K562 (cell line): Measurements from ENCODE around the gene KCNF1. TPM values are rescaled to one million over a fixed set of nuclear protein-coding genes. Genes with fewer than 3 reads are reported as not detected.

Experiments used
- ATAC-seq: fragments of 200-7000 bp; cut with Tn5 transposase; 3 replicates; pipeline ENCODE4 v1.9.1; 2020; ENCODE audit warnings: moderate library complexity
- BruUV-seq: library from RNA; stranded (reverse); fragments of 400-500 nt; replicated peaks from 2 replicates; lab custom pipeline; 2021; lab: Mats Ljungman, UMichigan
- CTCF ChIA-PET: fragments of 300-600 bp; formaldehyde crosslinking; extraction: SDS; loops from one replicate; lab custom pipeline; 2021; ENCODE audit warnings: low intra/inter-chr PET ratio; lab: Yijun Ruan, JAX
- POLR2A ChIA-PET: fragments of 300-600, 350-650 bp; sonication (Branson Sonifier 250); formaldehyde crosslinking; extraction: SDS; loops from one replicate; lab custom pipeline; 2021; ENCODE audit warnings: antibody characterized with exemption, inconsistent platforms; lab: Yijun Ruan, JAX
- DNase-seq, 4 experiments: peaks; one replicate each; pipeline versions ENCODE4 v3.0.0 to v3.0.0-alpha.2; 2011 to 2018; ENCODE audit warnings: low spot score in 3 of 4, mixed read lengths in 3 of 4; ENCODE audit errors: extremely low read depth in 1 of 4
- FAIRE-seq: peaks from 2 replicates; lab custom pipeline; 2011; peaks lifted over from hg19 to GRCh38; lab: Jason Lieb, UNC
- H2AFZ ChIP-seq: 2 replicates; pipeline ENCODE4 v1.6.0; 2011; ENCODE audit warnings: low read depth, low read length, control low read depth, inconsistent platforms
- H3K27ac ChIP-seq: fragments of 200-600 bp; 3 replicates; pipeline ENCODE4 v1.8.0; 2011; ENCODE audit warnings: low read depth, mild to moderate bottlenecking, control low read depth, inconsistent platforms, low read length, moderate library complexity, mixed read lengths; ENCODE audit errors: extremely low read depth
- H3K27me3 ChIP-seq, 2 experiments: fragments of 300-600 bp in 1 of 2; 2 replicates in 1 of 2; 3 replicates in 1 of 2; pipeline versions ENCODE4 v1.6.0 to v1.8.0; 2011; ENCODE audit warnings: inconsistent platforms in 2 of 2, low read length in 2 of 2, mild to moderate bottlenecking in 1 of 2, mixed read lengths in 1 of 2, moderate library complexity in 1 of 2; ENCODE audit not compliant: control insufficient read depth in 2 of 2, insufficient read depth in 2 of 2
- H3K36me3 ChIP-seq: fragments of 300-600 bp; 3 replicates; pipeline ENCODE4 v1.8.0; 2011; ENCODE audit warnings: mild to moderate bottlenecking, low read length, inconsistent platforms; ENCODE audit not compliant: control insufficient read depth, insufficient read depth
- H3K4me1 ChIP-seq, 2 experiments: fragments of 200-600 bp in 1 of 2; replicated peaks in 1 of 2; 2 replicates in 1 of 2; 3 replicates in 1 of 2; pipeline versions ENCODE4 v1.5.1 to v1.8.0; 2011; ENCODE audit warnings: inconsistent platforms in 2 of 2, low read length in 2 of 2, mild to moderate bottlenecking in 1 of 2, mixed read lengths in 1 of 2, moderate library complexity in 1 of 2; ENCODE audit not compliant: control insufficient read depth in 2 of 2, insufficient read depth in 2 of 2
- H3K4me2 ChIP-seq: 2 replicates; pipeline ENCODE4 v1.6.1; 2011; ENCODE audit warnings: low read length, control low read depth, inconsistent platforms, mixed read lengths; ENCODE audit not compliant: insufficient read depth
- H3K4me3 ChIP-seq: fragments of 200-600 bp; sonication (generic), shearing (Covaris generic); 2 replicates; pipeline ENCODE4 v1.5.1; 2016; ENCODE audit warnings: control low read depth, inconsistent platforms
- H3K79me2 ChIP-seq: fragments of 200-600 bp; 3 replicates; pipeline ENCODE4 v1.8.0; 2011; ENCODE audit warnings: low read length, inconsistent platforms; ENCODE audit not compliant: control insufficient read depth, insufficient read depth
- H3K9ac ChIP-seq, 2 experiments: 2 replicates each; pipeline versions ENCODE4 v1.6.0 to v1.6.1; 2011; ENCODE audit warnings: low read depth in 2 of 2, low read length in 2 of 2, control low read depth in 1 of 2, inconsistent platforms in 1 of 2, mild to moderate bottlenecking in 1 of 2, mixed read lengths in 1 of 2; ENCODE audit not compliant: insufficient read depth in 1 of 2
- H3K9me1 ChIP-seq: one replicate; pipeline ENCODE4 v1.6.0; 2011; ENCODE audit warnings: inconsistent platforms, mild to moderate bottlenecking, low read length, moderate library complexity; ENCODE audit not compliant: control insufficient read depth, insufficient read depth
- H3K9me3 ChIP-seq: replicated peaks from 2 replicates; pipeline ENCODE4 v1.5.1; 2011; ENCODE audit warnings: low read depth, low read length, inconsistent platforms; ENCODE audit not compliant: control insufficient read depth, insufficient read depth
- H4K20me1 ChIP-seq: replicated peaks from 2 replicates; pipeline ENCODE4 v1.6.1; 2011; ENCODE audit warnings: low read length, inconsistent platforms, mixed read lengths; ENCODE audit not compliant: control insufficient read depth, insufficient read depth
- CEBPG ChIP-seq, 3 experiments: fragments of 200-800 bp in 1 of 3; sonication (Bioruptor generic) in 1 of 3; sonication (generic) in 1 of 3; formaldehyde crosslinking in 1 of 3; IDR thresholded peaks in 2 of 3; conservative IDR thresholded peaks in 1 of 3; 2 replicates each; pipeline versions ENCODE4 v1.6.1 to v1.8.0; 2016 to 2022; ENCODE audit warnings: missing compliant biosample characterization in 2 of 3, missing genetic modification characterization in 2 of 3, mild to moderate bottlenecking in 1 of 3, missing genetic modification reagents in 1 of 3
- ESRRA ChIP-seq: fragments of 450-650 bp; IDR thresholded peaks from 2 replicates; pipeline ENCODE4 v1.6.1; 2014; ENCODE audit warnings: low read depth, mild to moderate bottlenecking, moderate library complexity, borderline replicate concordance
- ETS2 ChIP-seq: IDR thresholded peaks from 2 replicates; pipeline ENCODE4 v1.6.1; 2016; ENCODE audit warnings: borderline replicate concordance, missing genetic modification characterization, mild to moderate bottlenecking, moderate library complexity, missing compliant biosample characterization; ENCODE audit not compliant: poor library complexity, severe bottlenecking
- WGBS: fragments of 100-300 bp; shearing (Covaris generic); methylation state at CpG from one replicate; pipeline ENCODE4 v1.1.6; 2016; ENCODE audit warnings: low coverage, mixed read lengths; ENCODE audit not compliant: insufficient coverage; ENCODE audit errors: missing lambda C conversion rate; 5-methylcytosine and 5-hydroxymethylcytosine counted together
- in situ Hi-C: fragments of 300-500 bp; cut with MboI; formaldehyde crosslinking; loops from 4 replicates; pipeline ENCODE4 v1.15.0; 2018; ENCODE audit warnings: inconsistent platforms, mixed read lengths
- intact Hi-C: fragments of 100-400 bp; cut with micrococcal nuclease; formaldehyde crosslinking; loops from 2 replicates; pipeline ENCODE4 v1.14.2; 2022
- polyA plus RNA-seq, 8 experiments: library from polyadenylated mRNA; depleted of rRNA in 4 of 8; stranded (reverse) in 5 of 8; unstranded in 3 of 8; fragments of >200 nt; fragmentation: Nextera tagmentation in 2 of 8; fragmentation: Illumina TruSeq in 1 of 8; extraction: Ambion mirVana in 2 of 8; extraction: Trizol in 1 of 8; gene quantifications; 2 replicates each; pipeline versions ENCODE4 v1.2.1 to v1.2.3, GENCODE V29; 2011 to 2014; ENCODE audit warnings: inconsistent platforms in 1 of 8, missing spikeins in 1 of 8
- total RNA-seq, 7 experiments: library from RNA; depleted of rRNA in 6 of 7; stranded (reverse); fragments of >200 nt in 6 of 7; fragmentation: Illumina TruSeq in 2 of 7; extraction: Trizol in 2 of 7; gene quantifications; 2 replicates each; pipeline versions ENCODE4 v1.2.1 to v1.2.3, GENCODE V29; 2011 to 2021; ENCODE audit warnings: low replicate concordance in 1 of 7

KCNF1 gene
- total and polyA plus RNA-seq, 9 of the 15 experiments (the other 6 are each of a cell fraction or from before 2014, with no cell fraction given): not detected

DNA sequence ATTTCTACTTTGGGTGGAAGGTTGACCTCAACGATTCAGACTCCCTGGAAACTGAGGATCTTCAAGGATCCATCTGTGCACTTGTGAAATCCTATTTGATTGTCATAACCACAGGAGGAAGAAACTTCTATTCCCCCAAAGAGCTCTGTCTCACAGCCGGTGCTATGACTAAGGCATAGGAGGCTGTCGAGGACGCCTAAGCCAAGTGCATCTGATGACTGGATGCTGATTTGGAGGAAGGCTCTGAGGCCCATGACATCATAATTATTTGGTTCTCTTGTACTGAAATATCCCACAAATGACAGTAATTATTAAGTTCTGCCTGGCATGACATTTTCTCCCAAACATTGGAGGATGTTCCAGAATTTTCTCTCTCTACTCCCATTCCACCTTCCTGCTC, 13.8 kb upstream of the KCNF1 start:
- no peak overlapping the region for H3K27ac ChIP-seq
- POLR2A ChIA-PET: no interaction called here
- no peak overlapping the region for H3K4me3 ChIP-seq
- no peak overlapping the region for H3K4me2 ChIP-seq
- intact Hi-C loops (no loop called here), in situ Hi-C loops (no loop called here)
- no peaks in the 10 kb centered on the region for H3K4me1 ChIP-seq
- CTCF ChIA-PET: no interaction called here
- no TSS peak for BruUV-seq
- 3% methylated on average over 4 of the region's 4 CpGs for WGBS
- no peaks in the 10 kb centered on the region for H3K36me3 ChIP-seq
- no peaks in the 10 kb centered on the region for H3K79me2 ChIP-seq
- FAIRE-seq (no peak), ATAC-seq (no peak), DNase-seq (no peak)
- H4K20me1 ChIP-seq: no peaks in the 10 kb centered on the region
- TF ChIP-seq CEBPG (CRISPR knock-in tag; IDR thresholded peaks at IDR 0.05): no peak
- no peak for TF ChIP-seq CEBPG (tag; conservative IDR thresholded peaks at IDR 0.05 in 1 of 2, IDR thresholded peaks at IDR 0.05 in 1 of 2)
- TF ChIP-seq ETS2 (tag): no peak
- TF ChIP-seq ESRRA: no peak
- peaks cover 4 to 15% of the 10 kb centered on the region in 2 experiments; a peak in 2 of 5 replicates for H3K27me3 ChIP-seq
- H3K9me1 ChIP-seq: no peaks in the 10 kb centered on the region
- no peak overlapping the region for H3K9ac ChIP-seq
- H2AFZ ChIP-seq: no peak overlapping the region
- no peaks in the 10 kb centered on the region for H3K9me3 ChIP-seq
